VCaP (cell line): ENCODE data around the gene ACE.

Experiments used
- H3K27ac ChIP-seq: fragments of 450-650 bp; 2 replicates; pipeline ENCODE4 v1.5.1; 2017
- TF ChIP-seq, protein P1 (sequence below): fragments of 450-650 bp; conservative IDR thresholded peaks from 2 replicates; pipeline ENCODE4 v1.5.1; 2017; ENCODE audit warnings: mild to moderate bottlenecking, moderate library complexity

Gene ACE

DNA sequence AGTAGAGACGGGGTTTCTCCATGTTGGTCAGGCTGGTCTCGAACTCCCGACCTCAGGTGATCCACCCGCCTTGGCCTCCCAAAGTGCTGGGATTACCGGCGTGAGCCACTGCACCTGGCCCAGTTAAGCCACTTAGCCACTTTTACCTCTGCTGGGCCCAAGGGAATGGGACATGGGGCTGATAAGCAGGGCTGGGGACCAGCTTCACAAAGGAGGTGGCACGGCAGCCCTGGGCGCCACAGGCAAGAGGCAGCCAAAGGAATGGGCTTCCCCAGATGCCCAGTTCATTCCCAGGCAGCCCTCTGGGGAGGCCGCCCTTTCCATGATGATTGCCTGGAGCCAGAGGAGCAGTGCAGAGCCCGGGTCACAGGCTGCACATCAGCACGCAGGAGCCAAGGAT, 25.7 kb upstream of the ACE start:
- TF ChIP-seq, protein P1, sequence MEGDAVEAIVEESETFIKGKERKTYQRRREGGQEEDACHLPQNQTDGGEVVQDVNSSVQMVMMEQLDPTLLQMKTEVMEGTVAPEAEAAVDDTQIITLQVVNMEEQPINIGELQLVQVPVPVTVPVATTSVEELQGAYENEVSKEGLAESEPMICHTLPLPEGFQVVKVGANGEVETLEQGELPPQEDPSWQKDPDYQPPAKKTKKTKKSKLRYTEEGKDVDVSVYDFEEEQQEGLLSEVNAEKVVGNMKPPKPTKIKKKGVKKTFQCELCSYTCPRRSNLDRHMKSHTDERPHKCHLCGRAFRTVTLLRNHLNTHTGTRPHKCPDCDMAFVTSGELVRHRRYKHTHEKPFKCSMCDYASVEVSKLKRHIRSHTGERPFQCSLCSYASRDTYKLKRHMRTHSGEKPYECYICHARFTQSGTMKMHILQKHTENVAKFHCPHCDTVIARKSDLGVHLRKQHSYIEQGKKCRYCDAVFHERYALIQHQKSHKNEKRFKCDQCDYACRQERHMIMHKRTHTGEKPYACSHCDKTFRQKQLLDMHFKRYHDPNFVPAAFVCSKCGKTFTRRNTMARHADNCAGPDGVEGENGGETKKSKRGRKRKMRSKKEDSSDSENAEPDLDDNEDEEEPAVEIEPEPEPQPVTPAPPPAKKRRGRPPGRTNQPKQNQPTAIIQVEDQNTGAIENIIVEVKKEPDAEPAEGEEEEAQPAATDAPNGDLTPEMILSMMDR: no peak
- no peak overlapping the region for H3K27ac ChIP-seq

DNA sequence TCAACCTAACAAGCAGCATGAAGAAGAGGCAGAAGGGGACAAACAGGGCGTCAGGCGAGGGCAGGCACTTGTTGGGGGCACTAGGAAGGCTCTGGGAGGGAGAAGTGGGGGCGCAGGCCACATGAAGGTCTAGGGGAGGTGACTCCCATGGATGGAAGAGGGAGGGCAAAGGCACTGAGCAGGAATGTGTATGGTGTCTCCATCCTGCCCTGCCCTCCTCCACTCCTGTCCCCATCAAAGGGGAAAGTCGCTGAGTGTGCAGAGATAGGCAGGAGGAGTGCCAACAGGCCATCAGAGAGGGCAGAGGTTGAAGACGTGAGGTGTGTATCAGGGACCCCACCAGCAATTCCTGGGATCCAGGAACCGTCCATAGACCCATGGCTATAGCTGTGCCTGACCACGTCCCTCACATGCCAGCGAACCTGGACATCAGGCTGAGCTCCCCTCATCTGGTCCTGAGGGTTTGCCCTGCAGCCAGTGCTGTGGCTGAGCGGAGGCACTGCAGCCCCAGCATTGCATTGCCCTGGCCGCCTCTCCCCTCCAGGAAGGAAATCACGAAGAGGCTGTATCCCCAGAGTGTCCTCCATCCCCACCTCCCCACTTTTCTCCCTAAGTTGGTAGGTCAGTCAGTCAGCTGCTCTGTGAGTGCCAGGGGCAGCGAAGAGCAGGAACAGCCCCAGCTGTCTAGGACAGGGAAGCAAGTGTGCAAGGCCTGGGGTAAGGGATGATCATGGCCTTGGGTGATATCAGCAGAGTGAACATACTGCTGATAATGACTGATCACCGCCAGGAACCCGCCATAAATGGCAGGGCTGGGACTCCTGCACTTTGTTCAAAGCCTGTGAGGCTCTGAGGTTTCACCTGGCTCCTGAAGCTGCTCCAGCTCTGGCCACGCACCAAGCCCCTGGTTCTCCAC, 24.6 kb upstream of the ACE start:
- TF ChIP-seq, protein P1: no peak

DNA sequence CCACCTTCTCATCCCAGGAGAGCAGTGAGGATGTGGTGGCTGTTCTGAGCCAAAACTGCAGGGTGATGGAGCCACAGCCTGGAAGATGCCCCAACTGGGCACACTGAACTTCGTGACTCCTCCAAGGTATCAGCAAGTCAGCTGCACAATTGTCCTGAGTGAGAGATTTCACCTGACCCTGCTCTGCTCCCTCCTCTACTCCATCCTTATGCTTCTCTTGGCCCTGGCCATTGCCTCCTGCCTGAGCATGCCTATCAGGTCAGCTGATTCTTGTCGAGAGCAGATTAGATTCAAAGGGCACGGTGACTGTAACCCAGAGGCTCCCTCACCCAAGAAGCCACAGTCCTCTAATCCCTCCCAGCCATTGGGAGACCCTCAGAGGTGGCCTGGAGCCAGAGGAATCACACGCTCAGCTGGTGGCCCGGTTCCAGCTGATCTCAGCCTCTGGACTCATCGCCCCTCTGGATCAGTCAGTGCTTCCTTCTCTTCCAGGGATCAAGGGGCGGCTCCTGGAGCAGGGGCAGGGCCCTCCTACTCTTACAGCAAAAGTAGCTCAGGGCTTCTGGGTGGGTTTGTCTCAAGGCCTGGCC, 23.8 kb upstream of the ACE start:
- TF ChIP-seq, protein P1: no peak
- H3K27ac ChIP-seq: no peak overlapping the region

More for the DNA sequence above, 24.6 kb upstream of the ACE start:
- H3K27ac ChIP-seq: no peak overlapping the region

DNA sequence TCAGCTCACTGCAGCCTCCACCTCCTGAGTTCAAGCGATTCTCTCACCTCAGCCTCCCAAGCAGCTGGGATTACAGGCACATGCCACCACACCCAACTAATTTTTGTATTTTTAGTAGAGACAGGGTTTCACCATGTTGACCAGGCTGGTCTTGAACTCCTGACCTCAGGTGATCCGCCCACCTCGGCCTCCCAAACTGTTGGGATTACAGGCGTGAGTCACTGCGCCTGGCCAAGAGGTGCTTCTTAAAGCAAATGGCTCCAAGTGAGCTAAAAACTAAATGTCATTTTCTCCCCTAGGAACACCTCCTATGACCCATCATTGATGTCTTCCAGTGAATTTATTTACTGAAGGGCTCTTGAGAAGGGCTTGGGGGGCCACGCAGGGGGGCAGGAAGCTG, 22.5 kb upstream of the ACE start:
- H3K27ac ChIP-seq: peak overlapping the region; percentile 72

DNA sequence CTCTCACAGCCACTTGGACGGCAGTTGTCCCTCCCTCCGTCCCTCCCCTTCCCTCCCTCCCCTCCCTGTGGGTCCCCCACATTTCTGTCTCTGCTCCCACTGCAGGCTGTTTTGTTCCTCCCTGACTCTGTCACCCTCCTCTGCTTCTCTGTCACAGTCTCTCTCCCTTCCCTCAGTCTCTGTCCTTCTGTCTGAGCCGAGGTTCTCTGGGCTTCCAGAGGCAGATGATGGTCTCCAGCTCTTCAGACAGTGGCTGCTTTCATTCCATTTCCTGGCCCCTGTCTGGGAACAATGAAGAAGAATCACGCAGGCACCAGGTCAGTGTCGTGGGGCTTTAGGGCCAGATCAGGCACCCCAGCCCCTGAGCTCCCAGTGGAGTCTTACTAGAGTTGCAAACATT, 21.9 kb upstream of the ACE start:
- H3K27ac ChIP-seq: peak overlapping the region; percentile 72
- TF ChIP-seq, protein P1: no peak

DNA sequence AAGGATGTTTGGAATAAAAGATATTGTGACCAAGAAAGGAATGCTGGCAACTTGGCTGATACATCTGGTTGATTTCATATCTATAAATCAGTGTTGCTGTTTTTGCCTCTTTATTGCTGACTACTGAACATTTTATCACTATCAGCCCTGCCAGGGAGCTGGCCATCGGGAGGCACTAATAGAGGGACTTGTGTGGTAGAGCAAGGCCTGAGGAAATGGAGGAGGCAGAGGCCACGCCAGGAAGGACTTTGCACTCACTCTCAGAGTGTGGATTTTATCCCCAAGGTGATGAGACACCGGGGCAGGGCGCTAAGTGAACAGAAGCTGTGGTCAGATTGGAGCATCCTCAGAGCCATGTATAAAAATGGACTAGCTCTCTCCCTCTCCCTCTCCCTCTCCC, 21.4 kb upstream of the ACE start:
- H3K27ac ChIP-seq: peak overlapping the region; percentile 72
- TF ChIP-seq, protein P1: no peak

DNA sequence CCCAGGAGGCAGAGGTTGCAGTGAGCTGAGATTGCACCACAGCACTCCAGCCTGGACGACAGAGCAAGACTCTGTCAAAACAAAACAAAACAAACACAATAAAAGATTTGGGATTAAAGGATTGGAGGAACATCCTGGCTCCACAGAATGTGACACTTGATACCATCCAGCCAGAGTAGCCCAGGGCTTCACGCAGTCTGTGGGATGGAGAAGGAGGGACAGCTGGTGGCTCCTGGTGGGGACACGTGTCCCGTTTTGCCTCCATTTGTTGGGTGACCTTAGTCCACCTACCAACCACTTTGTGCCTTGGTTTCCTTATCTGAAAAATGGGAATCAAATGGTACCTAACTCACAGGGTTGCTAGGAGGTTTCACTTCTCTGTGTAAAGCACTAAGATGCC, 18.4 kb upstream of the ACE start:
- H3K27ac ChIP-seq: no peak overlapping the region; the same call in 1 of the 2 replicates
- TF ChIP-seq, protein P1: no peak

DNA sequence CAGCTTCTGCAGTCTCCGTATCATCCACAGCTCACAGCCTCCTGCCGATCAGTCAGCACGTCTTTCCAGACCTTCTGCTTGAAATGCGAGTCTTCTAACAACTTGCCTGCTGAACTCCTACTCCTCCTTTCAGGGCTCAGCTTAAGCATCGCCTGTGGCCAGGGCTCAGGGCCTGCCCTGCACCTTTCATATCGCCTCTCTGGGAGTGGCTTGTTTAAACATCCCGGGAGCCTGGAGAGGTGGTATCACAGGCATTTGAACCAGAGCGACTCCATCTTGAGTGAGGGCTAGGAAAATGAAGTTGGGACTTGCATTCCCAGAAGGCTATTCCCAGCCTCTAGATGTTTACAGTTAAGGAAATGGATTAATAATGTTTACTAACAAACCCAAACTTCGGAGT, 16.8 kb upstream of the ACE start:
- TF ChIP-seq, protein P1: no peak

More for the DNA sequence above, 16.8 kb upstream of the ACE start:
- H3K27ac ChIP-seq: no peak overlapping the region
